Stimulated activated CD4-positive, alpha-beta T cell treated with anti-CD3 and anti-CD28 coated beads, Interleukin-2, amount 100 ng/mL, for 4 hours (primary cell): Measurements from ENCODE around the gene PTEN.
A peak's percentile ranks its signal among the peaks of the same experiment; 100 is the strongest.
"Not testable (repeated sequence)": the region's sequence is repeated elsewhere in the genome, so short reads cannot be mapped to it uniquely, and the experiment has no call there.

Source experiments
- DNase-seq: peaks from one replicate; pipeline ENCODE4 v3.0.0-alpha.2; 2020; ENCODE audit warnings: low read depth

PTEN gene

GRCh38 chr10:87846023-87846422, 17.4 kb upstream of the PTEN start:
- no peak for DNase-seq

- not testable (repeated sequence) for DNase-seq
Observed at GRCh38 chr10:87846711-87847110, 16.7 kb upstream of the PTEN start.

DNA sequence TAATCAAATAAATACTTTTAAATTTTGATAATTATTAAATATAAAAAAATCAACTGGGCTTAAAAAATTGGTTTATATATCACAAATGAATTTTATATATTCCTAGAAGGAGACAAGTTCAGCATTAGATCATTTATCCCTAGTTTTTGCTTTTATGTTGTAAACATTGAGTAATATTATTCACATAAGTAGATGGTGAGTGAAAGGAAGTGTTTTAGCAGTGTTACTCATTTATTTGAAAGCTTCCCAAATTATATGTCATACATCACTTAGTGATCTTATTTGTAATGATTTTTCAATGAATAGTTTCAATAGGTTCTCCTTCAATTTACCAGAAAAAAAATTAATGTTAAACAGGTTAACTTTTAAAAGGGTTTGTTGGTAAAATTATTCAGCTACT, 15.9 kb upstream of the PTEN start:
- no peak for DNase-seq

DNA sequence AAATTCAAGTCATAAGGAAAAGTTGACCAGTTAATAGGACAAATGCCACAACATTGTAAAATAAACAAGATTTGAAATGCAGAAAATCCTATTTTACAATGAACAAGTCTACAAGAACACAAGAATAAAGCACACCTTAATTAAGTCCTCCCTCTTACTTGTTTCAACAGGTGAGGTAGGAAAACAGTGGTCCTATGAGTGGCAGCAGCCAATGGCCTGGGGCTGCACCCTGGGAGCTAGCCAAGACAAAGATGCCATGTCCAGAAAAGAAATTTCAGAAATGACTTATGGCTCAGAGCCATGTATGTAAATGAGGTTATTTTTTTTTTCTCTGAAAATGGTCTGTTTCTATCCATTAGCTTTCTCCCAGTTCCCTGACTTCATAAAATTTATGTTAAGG, 14.4 kb upstream of the PTEN start:
- no peak for DNase-seq

DNA sequence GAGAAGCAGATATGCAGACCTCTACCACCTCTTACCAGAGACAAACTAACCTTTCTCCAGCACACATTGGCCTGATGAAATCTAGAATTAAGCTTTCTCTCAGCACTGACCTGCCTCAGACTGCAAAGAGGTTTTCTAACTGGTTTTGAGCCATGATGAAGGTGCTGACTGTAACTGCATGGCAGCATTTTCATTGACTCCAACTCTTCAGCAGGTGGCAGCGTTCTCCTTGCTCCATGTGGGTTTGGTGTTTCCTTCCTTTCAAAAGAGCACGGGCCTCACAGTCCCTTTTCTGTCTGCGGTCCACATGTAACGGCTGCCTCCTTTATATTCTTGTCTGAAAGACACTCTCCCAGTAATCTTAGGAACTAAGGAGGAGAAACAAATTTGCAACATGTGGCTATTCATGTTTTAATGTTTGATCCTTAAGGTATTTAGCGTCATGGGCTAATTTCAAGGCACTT, 12.7 kb upstream of the PTEN start:
- DNase-seq: peak; percentile 35

GRCh38 chr10:87852089-87852488, 11.3 kb upstream of the PTEN start:
- no peak for DNase-seq

- not testable (repeated sequence) for DNase-seq
Observed at GRCh38 chr10:87855247-87855646, 8.2 kb upstream of the PTEN start.

DNA sequence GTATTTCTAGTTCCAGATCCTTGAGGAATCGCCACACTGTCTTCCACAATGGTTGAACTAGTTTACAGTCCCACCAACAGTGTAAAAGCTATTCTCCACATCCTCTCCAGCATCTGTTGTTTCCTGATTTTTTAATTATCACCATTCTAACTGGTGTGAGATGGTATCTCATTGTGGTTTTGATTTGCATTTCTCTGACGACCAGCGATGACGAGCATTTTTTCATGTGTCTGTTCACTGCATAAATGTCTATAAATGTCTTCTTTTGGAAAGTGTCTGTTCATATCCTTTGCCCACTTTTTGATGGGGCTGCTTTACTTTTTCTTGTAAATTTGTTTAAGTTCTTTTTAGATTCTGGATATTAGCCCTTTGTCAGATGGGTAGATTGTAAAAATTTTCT, 7.8 kb upstream of the PTEN start:
- DNase-seq: not testable (repeated sequence)

DNA sequence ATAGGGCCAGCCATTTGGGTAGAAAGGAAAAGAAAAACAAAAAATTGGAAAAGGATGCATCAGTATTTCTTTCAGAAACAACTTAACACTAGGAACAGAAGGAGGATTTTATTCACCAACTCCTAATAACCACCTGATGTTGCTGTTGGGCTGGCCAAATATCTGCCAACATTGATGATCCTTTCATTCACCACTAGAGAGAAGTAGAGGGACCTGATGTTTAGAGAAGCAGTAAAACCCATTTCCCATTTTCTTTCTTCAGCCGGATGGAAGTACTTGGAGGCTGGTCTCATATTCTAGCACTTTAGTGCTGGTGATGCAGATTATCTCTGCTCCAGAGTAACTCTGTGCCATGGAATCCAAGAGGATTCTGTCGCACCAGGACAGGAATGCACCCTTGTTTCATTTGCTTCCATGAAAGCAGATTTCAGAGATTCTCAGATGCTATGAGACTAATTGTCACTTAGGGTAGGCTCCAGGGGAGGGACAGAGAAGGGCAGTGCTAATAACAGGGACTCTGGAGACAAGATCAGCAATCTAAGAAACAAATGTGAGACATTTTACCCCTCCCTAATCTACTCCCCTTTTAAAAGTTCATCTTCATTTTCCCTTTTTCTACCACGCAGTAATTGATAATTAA, 3.1 kb upstream of the PTEN start:
- peak; percentile 23 for DNase-seq

DNA sequence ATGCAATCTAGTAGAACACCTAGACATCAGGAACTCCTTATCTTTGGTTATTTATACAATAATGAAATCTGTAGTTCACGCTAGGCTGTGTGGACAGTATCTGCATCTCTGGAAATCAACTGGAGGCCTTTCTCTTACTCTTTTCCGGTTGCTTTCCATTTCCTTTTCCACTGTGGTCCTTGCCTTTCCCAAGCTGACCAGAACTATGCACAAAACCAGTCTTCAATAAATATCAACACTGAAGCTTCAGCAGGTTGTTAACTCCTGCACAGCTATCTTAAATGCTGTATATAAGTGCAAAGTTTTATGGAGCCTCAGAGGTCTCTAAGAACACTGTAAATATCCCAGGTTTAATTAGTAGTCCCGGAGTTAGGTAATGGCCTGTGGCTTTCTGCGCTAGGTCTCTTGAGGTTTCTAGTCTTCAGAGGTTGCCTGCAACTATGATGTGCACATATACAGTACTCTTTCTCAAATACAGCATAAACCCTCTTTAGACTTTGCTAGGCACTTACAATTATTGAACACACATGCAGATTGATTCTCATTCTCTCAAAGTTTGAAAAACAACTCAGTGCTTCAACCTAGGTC, 2.5 kb upstream of the PTEN start:
- no peak for DNase-seq

DNA sequence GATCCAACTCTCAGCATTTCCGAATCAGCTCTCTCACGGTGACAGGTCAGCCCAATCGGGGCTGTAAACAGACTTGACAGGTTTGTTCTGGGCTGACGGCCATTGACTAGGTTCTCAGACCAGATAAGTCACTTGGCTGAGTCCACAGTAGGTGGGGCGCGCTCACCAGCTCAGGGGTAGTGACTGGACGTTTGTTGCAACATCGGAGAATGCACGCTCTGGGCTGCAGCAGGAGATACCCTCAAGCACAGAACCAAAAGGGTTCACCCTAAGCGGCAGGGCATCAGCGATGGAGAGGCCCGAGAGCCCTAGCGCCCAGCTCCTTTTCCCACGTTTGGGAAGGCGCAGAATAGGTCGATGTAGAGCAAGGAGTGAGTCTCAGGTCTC, 1.9 kb upstream of the PTEN start:
- DNase-seq: no peak

- DNase-seq: peak; percentile 88
Observed at GRCh38 chr10:87861953-87862678, 1.3 kb upstream of the PTEN start.

DNA sequence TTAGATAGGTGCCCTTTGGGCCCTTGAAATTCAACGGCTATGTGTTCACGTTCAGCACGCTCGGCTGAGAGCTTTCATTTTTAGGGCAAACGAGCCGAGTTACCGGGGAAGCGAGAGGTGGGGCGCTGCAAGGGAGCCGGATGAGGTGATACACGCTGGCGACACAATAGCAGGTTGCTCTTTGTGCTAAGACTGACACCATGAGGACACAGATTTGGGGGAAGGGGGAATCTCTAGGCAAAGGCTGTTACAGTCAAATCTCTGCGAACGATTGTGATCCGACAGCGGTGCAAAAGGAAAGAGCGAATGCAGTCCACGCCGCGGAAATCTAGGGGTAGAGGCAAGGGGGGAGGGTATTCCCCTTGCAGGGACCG, 759 bp upstream of the PTEN start:
- DNase-seq: peak; percentile 54

- not testable (repeated sequence) for DNase-seq
Observed at GRCh38 chr10:87863951-87864495, 598 bp downstream of the PTEN start.

- DNase-seq: no peak
Observed at GRCh38 chr10:87864496-87865059, 1.2 kb downstream of the PTEN start.

DNA sequence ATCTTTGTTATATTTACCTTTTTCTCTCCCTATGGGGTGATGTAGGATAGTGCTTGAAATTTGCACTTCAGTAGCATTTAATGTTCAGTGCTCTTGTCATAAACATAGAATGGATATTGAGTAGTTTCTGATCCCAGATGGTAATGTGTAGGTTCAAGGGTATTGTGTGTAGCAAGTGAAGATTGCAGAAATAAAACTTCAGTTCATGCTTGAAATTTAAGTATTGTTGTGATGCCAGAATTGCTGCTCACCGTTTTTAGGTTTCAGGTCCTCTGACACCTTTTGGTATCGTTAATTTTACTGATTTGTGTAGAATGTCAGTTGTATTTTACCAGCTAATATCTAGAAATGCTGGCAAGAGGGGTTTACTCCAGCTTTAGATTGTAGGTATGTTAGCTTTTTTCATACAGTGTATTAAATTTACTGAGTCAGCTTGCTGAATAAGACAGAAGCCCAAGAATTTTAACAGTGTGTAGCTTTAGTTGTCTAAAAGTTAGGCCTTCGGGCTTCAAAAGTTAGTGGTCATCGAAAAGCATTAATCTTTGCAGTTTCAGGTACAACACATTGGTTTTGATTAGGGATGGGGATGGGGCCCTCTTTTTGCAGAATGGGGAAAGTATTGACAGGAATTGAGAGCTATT, 1.9 kb downstream of the PTEN start:
- DNase-seq: no peak

DNA sequence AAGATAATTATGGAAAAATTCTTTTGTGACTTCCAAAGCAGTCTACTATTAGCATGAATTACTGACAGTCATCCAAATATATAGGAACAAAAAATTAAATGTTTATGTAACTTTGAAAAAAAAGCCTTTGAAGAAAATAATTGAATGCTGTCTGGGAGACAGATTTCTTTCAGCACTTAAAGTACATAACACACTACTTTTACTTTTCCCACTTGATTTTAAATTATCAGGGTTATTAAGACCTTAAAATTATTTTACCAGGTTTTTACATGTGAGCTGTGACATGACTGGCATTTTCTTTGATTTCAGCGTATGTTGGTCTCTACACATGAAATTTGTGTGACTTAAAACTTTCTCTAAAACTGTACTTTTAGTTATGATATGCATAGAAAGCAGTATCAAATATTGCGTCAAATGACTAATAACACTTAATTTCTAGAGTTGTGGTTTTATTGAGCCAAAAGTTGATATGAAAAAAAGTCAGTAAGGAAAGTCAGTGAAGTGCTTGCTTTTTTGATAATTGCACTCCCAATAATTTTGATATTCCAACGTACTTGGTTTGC, 3.1 kb downstream of the PTEN start:
- no peak for DNase-seq

GRCh38 chr10:87867453-87867852, 4.0 kb downstream of the PTEN start:
- DNase-seq: no peak

DNA sequence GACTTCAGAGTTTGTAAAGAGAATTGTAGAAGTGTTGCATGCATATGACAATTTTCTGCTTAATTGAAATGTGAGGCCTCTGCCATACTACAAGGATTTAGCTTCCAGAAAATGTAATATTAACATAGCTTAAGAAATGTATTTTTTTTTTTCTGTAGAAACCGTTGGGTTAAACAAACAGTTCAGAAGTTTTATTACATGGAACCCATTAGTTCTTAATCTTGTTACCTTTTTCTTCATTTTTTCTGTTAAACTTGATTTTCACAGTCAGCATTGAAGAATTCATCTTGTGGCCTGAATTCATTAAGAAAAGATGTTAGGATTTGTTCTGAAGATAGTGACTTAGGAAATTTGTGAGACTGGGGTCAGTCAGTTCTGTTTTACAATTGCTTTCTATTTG, 4.9 kb downstream of the PTEN start:
- DNase-seq: no peak

GRCh38 chr10:87869139-87869538, 5.7 kb downstream of the PTEN start:
- not testable (repeated sequence) for DNase-seq

- DNase-seq: no peak
Observed at GRCh38 chr10:87869773-87870551, 6.5 kb downstream of the PTEN start.
